ENCODE data around the gene ADAMTS12. TPM values are rescaled to one million over a fixed set of nuclear protein-coding genes. Genes with fewer than 3 reads are reported as not detected.
"Not testable (repeated sequence)": the region's sequence is repeated elsewhere in the genome, so short reads cannot be mapped to it uniquely, and the experiment has no call there.

The ADAMTS12 gene
- total RNA-seq, 1 experiment from 2014 or later, result 31.7 TPM

- no peak for DNase-seq (ENCODE audit: low read depth)
These were observed 299.5 kb downstream of the ADAMTS12 start for GRCh38 chr5:33592245-33592644.

GRCh38 chr5:33588654-33589372 is 303.0 kb downstream of the ADAMTS12 start:
- no peak for DNase-seq (ENCODE audit: low read depth)

DNA sequence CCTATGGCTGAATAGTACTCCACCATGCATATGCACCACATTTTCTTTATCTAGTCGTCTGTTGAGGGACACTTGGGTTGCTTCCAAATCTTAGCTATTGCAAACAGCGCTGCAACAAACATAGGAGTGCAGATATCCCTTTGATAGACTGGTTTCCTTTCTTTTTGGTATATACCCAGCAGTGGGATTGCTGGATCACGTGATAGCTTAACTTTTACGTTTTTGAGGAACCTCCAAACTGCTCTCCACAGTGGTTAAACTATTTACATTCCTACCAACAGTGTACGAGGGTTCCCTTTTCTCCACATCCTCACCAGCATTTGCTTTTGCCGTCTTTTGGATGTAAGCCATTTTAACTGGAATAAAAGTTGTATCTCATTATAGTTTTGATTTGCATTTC is 308.5 kb downstream of the ADAMTS12 start:
- no peak for DNase-seq (ENCODE audit: low read depth)

- no peak for DNase-seq (ENCODE audit: low read depth)
These were observed 309.4 kb downstream of the ADAMTS12 start for GRCh38 chr5:33582417-33582816.

DNA sequence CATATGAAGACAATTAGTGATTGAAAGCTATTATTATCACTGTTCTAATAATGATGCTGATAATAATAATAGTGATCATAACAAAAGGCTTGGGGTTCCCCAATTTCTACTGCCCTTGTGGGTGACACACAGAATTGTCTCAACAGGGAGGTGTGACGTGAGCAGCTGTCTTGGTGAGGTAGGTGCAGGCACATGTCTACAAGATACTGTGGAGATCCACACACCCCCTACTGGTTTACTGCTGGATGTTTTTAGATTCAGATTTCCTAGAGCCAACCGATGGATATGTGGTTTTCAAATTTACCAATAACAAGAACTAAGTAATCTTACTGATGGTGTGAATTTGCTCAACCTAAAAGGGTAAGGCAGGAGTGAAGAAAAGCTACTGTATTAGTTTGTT is 312.0 kb downstream of the ADAMTS12 start:
- DNase-seq (ENCODE audit: low read depth), result no peak

GRCh38 chr5:33579152-33579551 is 312.6 kb downstream of the ADAMTS12 start:
- no peak for DNase-seq (ENCODE audit: low read depth)

DNA sequence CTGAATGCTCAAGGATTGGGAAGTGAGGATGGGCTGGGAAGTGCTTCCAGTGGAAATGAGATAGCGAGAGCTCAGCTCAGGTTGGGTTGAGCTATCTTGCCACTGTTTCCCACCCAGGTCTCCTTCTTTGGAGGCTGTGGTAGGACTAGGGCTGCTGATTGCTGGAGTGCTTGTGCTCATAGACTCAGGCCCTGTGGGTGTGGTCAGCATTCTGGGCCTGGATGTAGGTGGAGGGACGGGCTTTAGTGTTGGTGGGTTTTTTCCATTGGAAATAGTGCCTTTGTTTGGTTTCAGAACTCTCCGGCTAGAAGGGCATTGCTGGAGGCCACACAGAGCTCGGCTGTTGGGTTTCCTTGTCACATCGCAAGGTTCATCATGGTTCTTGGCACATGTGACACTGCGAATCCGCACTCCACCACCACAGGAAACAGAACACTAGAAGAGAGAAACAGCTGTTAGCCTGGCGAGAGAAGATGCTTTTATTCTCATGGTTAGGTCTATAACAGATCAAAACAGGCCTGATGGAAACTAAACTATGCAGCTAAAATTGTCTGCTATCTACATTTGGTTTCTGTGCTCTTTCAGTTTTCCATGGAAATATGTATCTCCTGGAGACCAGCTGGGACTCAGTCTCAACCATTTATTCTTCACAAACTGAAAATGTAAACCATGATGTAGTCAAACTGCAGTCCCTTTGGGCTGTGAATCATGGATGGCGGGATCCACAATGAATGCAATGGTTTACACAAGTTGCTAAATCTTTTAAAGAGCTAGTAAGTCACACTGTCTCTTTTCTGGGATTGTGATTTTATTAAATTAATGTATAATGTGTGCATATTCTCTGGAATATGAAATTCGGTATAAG is 314.8 kb downstream of the ADAMTS12 start:
- no peak for DNase-seq (ENCODE audit: low read depth)

GRCh38 chr5:33565324-33565723 is 326.5 kb downstream of the ADAMTS12 start:
- DNase-seq (ENCODE audit: low read depth), result no peak

DNA sequence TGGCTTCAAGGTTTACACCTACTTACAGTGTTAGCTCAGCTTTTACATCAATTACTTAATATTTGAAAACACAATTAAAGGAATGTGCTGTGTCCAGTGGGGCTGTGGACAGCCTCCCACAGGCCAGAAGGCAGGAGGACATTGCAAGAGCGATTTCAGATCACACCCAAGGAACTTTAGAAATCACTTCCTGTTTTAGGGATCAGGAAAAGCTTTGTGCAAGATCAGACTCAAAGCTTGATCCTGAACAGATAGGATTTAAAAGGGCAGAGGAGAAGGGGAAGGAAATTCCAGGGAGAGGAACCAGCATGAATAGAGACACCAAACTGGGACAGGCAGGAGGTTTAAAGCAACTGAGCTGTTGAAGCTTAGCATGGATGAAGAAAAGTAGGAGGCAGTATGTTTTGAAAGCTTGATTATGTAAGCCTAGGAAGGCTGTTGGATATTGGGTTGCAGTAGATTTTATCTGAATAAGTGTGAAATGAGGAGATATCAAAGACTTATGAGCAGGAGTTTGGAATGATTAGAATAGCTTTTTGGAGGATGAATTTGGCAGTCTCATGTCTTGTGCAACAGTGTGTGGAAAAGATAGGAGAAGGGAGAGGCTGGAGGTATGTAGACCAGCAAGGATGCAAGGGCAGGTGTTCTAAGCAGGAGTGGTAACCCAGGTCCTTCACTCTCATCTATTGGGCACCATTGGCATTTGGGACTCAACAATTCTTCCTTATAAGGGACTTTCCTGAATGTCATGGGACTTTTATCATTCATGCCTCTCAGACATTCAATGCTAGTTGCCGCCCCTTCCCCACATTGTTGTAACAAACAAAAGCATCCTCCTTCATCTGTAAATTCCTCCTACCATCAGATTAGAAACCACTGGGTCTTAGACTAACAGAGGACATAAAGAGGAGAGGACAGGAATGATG is 327.5 kb downstream of the ADAMTS12 start:
- DNase-seq (ENCODE audit: low read depth), result no peak

- DNase-seq (ENCODE audit: low read depth), result no peak
These were observed 328.3 kb downstream of the ADAMTS12 start for GRCh38 chr5:33563530-33563929.

DNA sequence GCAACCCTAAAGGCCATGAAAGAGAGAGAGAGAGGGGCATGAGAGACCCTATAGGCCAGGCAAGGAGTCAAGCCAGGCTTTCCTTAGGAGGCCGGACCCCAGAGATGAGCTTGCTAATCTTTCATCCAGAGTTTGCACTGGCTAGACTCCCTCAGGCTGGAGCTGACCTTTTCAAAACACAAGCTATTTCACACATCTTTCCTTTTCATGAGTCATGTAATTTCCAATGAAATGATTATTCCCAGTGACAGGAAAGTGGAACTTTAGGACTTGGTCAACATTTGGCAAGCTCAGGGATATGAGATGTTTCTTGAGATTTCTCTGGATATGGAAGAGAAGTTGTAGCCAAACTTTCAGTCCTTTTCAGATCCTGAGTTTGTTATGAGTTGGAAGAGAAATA is 333.3 kb downstream of the ADAMTS12 start:
- peak; percentile 28 for DNase-seq (ENCODE audit: low read depth)

- no peak for DNase-seq (ENCODE audit: low read depth)
These were observed 334.2 kb downstream of the ADAMTS12 start for GRCh38 chr5:33557605-33558004.

GRCh38 chr5:33556330-33557328 is 335.2 kb downstream of the ADAMTS12 start:
- peak; percentile 6 for DNase-seq (ENCODE audit: low read depth)

DNA sequence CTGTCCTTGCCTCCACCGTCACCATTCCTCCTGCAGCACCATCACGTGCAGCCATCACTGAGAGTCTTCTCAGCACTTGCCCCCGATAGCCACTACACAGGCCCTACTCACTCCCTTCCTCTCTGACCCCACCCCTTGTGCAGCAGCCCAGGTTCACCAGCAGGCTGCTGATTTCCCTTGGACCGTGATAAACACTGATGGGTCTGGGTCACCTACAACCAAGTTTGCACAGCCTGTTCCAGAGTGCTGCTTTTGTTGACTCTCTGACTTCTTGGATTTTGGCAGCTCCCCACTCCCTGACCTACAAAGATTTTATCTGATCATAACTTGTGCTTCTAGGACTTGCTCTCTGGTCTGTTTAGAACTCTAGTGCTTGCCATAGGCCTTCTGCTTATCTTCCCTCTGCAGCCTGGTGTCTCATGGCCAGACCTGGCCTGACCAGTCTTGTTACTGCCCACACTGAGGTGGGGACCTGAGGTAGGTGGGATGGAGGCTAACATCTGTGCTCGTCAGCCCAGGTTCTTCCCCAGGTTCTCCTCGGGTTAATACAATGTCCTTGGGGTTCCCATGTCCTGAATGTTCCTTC is 341.7 kb downstream of the ADAMTS12 start:
- DNase-seq (ENCODE audit: low read depth), result no peak

GRCh38 chr5:33539790-33540189 is 352.0 kb downstream of the ADAMTS12 start:
- not testable (repeated sequence) for DNase-seq (ENCODE audit: low read depth)

DNA sequence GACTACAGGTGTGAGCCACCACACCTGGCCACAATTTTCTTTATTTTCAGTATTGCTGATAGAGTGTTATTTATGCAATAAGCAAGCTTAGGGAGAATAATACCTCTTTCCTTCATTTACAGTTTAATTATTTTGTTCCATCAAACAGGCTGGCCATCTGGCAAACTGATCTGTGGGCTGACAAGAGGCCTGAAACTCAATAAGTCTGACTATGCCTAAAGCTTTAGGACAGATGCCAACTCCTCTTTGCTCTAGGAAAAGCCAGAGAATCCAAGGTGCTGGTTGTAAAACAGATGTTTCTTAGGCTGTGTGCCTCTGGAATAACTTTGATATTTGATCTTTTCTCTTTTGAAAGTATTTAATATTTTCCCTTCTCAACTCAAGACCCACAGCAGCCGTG is 352.6 kb downstream of the ADAMTS12 start:
- DNase-seq (ENCODE audit: low read depth), result peak; percentile 24

DNA sequence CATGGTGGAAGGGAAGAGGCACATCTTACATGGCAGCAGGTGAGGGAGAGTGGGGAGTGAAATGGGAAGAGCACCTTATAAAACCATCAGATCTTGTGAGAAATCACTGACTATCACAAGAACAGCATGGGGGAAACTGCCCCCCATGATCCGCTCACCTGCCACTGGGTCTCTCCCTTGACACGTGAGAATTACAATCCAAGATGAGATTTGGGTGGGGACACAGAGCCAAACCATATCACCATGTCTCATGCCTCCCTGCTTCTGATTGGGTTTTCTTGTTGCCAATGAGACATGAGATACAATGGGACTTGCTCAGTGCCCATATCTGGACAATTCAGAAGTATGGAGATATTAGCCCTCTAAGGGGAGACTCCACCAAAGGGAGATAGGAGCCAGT is 353.6 kb downstream of the ADAMTS12 start:
- DNase-seq (ENCODE audit: low read depth), result no peak

DNA sequence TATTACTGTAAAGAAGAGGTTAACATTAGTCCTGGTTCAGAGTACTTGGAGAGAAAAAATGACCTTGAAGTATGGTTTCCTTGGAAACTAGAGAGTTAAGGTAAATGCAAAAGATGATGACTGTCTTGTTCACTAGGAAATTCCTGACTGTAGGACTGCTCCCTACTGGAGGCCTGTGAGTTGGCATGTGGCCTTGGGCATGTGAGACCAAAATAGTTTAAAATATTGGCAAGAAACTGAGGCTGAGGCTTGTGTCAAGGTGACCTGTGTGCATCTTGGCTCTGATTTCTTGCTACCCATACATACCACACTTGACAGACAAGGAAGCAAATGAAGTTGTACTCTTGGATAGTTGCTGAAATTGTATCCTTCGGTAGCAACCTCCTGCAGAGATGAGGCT is 354.6 kb downstream of the ADAMTS12 start:
- DNase-seq (ENCODE audit: low read depth), result no peak

GRCh38 chr5:33536802-33537201 is 355.0 kb downstream of the ADAMTS12 start:
- DNase-seq (ENCODE audit: low read depth), result no peak

- no peak for DNase-seq (ENCODE audit: low read depth)
These were observed 360.0 kb downstream of the ADAMTS12 start for GRCh38 chr5:33531824-33532223.

DNA sequence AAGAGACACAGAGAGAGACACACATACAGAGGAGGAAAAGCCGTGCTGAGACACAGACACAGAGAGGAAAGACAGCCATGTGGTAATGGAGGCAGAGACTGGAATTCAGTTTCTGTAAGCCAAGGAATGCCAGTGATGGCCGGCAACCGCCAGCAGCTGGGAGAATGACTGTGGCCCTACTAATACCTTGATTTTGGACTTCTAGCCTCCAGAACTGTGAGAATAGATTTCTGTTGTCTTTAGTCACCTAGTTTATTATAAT is 360.8 kb downstream of the ADAMTS12 start:
- no peak for DNase-seq (ENCODE audit: low read depth)

All from RPMI7951 (cell line).